HG03521 (cell line): ENCODE measurements around the gene CDC42BPA.
"Not testable (repeated sequence)": the region's sequence is repeated elsewhere in the genome, so short reads cannot be mapped to it uniquely, and the experiment has no call there.

Experiments
- ATAC-seq: cut with Tn5 transposase; IDR thresholded peaks from one replicate; pipeline ENCODE4 v1.9.1; 2021; ENCODE audit warnings: mild to moderate bottlenecking, moderate library complexity; ENCODE audit not compliant: unreplicated experiment

CDC42BPA gene

DNA sequence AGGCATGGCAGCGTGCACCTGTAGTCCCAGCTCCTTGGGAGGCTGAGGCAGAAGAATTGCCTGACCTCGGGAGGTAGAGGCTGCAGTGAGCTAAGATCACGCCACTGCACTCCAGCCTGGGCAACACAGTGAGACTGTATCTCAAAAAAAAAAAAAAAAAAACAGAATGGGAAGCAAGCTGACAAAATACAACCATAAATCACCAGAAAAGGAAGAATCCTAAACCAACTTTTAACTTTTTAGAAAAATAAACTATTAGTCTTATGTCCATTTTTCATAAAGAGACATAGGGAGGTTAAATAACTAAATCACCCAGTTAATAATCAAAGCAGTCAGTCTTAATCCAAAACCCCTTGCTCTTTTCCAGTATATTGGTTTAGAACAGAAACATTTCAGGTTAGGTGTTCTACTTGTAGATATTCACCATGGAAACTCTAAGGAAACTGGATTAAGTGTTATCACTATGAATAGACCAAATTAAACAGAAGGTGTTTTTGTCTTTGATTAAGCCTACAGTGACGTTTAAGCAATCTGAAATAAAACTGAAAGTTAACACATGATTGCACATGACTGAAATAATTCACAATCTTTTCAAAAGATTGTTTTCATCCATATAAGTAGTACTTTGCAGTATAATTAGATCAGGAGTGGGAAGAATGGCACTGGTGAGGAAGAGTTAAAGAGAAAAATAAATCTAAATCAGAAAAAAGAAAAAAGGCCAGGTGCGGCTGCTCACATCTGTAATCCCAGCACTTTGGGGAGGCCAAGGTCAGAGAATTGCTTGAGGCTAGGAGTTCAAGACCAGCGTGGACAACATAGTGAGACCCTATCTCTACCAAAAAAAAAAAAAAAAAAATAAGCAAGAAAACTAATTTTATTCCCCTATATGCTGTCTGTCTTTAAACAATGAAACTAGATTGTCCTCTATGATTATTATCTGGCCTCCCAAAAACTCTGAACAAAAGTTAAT, 9.6 kb downstream of the CDC42BPA start:
- no peak for ATAC-seq

DNA sequence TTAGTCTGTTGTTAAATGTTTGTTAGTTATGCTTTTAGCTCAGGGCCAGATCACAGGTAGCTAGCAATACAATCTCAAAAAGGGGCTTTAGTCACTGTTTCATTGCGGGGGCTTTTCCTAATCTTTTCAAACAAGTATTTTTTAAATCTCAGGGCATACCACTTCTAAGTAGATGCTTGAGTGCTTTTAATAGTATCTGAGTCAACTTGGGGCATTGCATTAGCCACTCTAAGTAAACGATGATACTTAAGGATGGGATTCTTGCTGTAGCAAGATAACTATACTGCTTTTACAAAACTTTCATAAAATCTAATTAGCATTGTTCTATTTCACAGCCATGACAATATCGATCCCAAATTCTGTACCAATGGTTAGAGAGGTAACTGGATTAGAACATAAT, 11.6 kb downstream of the CDC42BPA start:
- no peak for ATAC-seq

DNA sequence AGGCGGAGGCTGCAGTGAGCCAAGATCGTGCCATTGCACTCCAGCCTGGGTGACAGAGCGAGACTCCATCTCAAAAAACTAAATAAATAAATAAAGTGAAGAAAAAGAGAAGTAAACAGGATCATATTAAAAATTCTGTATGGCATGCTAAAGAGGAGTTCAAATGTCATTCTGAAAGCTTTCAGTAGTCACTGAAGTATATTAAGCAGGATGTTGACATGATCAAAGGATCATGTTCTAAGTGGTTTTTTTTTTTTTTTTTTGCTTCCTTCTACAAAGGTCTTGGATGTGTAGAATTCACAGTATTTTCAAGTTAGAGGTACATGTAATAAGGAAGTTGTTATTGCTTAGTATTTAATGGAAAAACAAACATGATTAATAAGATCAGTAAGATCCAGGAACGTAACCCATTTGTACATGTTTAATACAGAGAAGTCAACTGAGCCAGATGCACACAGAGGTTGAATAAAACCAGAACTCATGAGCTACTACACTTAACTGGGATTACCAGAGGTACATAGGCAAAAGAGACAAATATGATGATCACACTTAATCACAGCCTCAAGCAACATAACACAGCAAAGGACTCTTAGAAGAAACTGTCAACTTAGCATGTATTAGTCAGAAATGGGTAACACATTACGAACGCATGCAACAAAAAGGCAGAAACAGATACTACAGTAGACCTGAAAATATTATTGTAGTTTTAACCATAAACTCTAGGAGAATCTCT, 12.2 kb downstream of the CDC42BPA start:
- no peak for ATAC-seq

DNA sequence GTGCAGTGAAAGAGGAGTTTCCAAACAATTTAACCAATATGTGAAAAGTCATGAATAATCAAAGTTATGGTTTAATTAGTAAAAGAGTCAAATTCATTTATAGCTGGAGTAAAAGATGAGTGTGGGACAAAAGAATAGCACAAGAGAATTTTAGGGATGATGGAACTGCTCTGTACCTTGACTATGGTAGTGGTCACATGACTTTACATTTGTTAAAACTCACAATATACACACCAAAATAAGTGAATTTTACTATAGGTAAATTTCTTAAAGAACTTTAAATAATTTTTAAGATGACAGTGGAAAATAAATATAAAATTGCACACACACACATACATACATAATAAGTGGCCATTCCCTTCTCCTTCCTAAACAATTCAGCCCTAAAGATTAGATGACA, 13.6 kb downstream of the CDC42BPA start:
- ATAC-seq, result no peak

DNA sequence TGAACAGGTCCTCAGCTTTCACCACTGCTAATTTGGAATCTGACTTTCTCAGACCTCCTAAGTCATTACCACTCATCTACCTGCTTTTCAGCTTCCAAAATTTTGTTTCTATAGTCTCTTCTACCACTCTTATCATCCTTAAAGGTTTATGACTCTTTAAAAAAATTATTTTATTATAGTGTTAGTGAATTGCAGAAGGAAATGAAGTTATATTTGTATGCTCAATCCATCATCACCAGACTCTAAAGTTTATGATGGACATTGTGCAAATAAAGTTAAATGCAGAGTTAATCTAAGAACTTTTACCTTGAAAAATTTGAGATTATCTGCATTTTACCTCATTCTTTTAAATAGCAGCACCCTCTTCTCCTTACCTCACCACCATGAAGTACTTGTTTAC, 14.6 kb downstream of the CDC42BPA start:
- ATAC-seq, result no peak

DNA sequence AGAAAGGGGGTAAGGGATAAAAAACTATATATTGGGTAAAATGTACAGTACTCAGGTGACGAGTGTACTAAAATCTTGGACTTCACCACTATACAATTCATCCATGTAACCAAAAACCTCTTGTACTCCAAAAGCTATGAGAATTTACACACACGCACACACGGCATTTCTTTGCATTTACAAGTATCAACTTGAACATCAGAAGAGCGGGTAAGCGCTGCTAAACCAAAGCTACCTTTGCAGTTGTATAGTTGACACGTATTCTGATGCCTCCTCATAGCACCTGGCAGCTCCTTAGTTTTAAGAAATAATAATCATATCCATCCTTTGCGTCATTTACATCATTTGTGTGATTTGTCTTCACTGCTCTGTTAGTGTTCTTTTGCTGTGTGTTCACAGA, 17.6 kb downstream of the CDC42BPA start:
- no peak for ATAC-seq

DNA sequence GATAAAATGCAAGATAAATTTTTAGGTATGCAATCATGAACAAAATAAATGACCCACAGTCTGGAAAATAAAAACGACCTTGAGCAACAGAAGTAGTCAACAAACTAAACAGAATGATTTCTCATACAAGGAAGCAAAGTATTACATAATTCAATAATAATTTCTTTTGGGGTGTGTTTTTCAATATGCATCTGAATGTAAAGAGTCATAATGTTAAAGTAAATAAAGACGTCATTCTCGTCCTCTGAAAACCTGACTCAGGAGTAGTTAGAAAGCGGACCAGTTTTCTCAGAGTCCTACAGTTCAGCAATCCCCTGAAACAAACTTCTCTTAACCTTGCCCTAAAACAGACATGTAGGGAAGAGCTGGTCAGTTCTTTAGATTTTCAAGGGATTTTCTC, 18.6 kb downstream of the CDC42BPA start:
- ATAC-seq, result no peak

DNA sequence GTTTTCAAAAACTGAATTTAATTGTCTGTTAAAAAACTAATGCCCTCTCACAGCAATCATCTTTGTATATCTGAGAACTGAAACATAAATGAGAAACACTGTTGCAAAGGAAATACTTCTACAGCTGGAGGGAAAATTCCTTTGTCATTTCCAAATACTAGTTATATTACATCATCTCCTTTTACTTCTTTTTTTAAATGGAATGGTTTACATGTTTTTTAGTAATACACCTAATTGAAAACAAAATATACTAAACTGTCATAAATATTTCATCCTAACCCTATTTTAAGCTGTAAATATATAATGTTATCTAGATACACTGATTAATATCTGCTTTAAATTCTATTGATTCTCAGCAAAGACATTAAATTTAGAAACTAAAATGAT, 19.1 kb downstream of the CDC42BPA start:
- ATAC-seq, result no peak

DNA sequence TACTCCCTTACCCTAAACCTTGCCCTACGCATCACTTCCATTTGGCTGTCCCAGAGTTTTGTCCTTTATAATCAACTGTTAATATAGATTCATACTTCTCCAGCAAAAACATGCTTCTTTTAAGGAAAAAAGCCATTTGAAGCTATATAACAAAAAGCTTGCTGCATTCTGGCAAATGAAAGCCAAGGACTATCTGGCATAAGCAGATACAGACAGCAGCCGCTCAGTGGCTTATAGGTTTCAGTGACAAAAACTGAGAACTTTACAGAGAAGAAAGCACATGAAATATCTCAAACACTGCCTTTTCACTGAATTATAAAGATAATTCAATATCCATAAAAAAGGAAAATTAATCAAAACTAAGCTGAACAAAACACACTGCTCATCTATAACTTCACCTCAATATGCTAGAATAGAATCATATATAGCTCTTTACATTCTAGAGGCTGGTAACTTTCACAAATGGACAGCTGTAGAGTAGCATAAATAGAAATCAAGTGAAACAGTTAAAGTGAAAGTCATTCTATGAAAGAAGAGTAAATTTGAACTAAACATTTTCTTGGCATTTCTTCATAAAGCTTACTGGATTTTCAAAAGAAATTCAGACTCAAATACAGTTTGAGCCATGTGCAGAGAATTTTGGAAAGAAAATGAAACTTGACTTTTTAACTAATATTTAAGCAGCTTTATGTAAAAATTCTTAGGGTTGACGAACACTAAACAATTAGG, 19.6 kb downstream of the CDC42BPA start:
- ATAC-seq, result no peak

DNA sequence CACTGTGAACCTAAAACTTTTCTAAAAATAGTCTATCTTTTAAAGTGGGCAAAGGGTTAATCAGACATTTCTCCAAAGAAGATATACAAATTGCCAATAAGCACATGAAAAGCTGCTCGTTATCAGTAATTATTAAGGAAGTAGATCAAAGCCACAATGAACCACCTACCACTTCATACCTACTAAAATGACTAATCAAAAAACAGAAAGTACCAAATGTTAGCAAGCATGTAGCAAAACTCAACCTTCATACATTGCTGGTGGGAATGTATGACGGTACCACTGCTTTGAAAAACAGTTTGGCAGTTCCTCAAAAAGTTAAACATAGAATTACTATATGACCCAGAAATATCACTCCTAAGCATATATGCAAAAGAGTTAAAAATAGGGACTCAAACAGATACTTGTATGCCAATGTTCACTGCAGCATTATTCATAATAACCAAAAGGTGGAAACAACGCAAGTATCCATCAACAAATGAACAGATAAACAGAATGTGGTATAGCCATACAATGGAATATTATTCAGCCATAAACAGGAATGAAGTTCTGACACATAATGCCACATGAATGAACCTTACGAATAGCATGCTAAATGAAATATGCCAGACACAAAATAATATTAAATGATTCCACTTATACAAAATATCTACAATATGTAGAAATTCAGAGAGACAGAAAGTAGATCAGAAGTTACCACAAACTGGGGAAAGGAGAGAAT, 21.1 kb downstream of the CDC42BPA start:
- ATAC-seq, result no peak

DNA sequence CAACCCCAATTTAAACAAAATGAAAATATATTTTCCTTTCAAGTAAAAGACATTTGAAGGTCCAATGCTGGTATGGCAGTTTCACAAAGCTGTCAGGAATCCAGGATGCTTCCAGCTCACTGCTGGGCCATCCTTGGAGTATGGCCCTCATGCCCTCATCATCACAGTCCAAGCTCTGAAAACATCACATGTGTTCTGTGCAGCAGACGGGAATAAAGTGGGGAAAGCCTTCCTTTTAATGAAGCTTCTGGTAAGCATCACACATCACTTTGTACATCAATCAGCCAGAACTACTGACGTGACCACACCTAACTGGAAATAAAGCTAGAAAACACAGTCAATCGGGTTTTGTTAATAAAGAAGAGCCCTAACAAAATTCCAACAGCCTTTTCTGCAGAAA, 22.7 kb downstream of the CDC42BPA start:
- no peak for ATAC-seq

DNA sequence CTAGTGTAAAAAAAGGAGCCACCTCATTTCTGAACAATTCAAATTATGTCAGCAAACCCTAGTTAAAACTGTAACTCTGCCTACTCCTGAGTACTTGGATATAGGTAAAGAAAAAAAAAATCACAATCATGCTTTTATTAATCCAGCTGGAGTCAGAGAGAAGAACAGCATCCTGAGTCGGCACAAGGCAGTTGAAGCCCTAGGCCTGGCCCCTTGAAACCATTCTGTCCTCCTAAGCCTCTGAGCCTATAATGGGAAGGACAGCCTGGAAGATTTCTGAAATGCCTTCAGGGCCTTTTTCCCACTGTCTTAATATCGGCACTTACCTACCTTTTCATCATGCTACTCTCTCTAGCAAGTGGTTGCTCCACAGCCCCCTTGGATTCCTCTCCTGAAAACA, 32.5 kb downstream of the CDC42BPA start:
- no peak for ATAC-seq

DNA sequence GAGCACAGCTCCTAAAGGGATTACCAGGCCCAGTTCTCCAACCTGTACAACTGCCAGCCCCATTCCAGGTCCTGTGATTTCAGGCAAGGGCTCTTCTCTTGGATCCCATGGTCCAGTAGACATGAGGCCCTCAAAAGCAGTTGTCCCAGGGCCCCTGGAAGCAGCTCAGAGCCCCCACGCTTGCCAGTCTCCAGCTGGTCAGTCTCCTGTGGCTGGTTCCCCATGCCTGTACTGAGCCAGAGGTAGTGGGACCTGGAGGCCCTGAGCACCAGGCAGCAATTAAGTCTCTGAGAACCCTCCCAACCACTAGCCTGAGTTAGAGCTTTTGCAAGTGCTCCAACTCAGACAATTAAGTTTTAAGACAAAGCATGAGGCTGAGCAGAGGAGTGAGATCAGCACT, 36.9 kb downstream of the CDC42BPA start:
- ATAC-seq, result no peak

DNA sequence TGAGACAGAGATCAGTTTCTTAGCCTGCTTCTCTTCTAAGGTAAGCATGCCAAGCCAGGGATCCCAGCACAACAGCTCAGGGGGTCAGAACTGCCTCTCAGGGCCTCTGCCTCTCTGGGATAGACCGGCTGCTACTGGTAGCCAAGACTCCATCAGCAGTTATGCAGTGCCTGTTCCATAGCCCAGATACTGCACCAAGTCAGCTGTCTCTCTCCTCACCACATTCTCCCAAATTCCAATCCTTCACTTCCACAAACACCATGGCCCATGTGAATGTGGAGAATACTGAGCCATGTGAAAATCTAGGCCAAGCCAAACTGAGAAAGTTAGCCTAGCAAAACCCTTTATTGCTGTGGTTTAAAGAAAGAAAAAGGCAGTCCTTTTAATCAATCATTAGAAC, 37.5 kb downstream of the CDC42BPA start:
- ATAC-seq, result no peak

DNA sequence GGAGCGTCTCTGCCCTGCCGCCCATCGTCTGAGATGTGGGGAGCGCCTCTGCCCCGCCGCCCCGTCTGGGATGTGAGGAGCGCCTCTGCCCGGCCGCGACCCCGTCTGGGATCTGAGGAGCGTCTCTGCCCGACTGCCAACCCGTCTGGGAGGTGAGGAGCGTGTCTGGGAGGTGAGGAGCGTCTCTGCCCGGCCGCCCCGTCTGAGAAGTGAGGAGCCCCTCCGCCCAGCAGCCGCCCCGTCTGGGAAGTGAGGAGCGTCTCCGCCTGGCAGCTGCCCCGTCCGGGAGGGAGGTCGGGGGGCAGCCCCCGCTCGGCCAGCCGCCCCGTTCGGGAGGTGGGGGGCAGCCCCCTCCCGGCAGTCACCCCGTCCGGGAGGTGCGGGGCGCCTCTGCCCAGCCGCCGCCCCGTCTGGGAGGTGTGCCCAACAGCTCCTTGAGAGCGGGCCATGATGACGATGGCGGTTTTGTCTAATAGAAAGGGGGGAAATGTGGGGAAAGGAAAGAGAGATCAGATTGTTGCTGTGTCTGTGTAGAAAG, 42.1 kb downstream of the CDC42BPA start:
- ATAC-seq, result not testable (repeated sequence)

DNA sequence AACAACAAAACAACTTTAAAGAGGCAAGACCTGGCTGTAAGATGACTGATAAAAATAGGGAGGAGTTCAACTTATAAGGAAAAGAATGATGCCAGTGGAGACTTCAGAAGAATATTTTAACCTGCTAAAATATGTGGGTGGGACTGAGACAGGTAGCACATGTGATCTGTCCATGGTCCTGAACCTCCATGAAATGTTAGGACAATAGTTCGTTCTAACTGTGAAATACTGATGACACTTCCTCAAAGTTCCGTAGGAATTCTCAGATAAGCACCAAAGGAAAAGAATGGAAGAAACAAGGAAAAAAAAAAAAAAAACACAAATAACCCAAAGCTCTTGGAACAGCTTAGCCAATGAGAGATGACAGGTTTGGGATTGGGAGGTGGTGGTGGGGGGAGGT, 44.7 kb downstream of the CDC42BPA start:
- ATAC-seq, result no peak

DNA sequence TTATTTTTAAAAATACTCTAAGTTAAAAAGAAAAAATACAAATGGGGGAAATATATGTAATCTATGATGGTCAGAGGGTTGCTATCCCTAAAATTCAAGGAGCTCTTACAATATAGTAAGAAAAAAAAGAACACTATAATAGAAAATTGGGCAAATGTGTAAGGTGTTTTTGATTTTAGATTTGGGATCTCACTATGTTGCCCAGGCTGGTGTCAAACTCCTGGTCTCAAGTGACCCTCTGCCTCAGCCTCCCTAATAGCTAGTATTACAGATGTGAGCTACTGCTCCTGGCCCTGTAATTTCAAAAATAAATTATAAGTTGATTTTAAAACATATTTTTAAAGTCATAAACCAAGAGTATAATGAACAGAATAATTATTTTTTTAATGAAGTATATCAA, 45.9 kb downstream of the CDC42BPA start:
- ATAC-seq, result no peak

DNA sequence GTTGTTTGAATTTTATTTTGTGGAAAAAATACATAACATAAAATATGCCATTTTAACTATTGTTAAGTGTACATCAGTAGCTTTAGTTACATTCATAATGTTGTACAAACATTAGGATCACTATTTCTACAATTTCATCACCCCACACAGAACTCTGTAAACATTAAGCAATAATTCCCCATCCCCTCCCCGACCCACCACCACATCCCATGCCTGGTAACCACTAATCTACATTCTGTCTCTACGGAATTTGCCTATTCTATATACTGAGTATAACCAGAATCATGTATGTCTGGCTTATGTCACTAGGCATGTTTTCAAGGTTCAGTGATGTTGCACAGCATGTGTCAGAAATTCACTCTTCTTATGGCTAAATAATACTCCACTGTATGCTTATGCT, 47.7 kb downstream of the CDC42BPA start:
- no peak for ATAC-seq

DNA sequence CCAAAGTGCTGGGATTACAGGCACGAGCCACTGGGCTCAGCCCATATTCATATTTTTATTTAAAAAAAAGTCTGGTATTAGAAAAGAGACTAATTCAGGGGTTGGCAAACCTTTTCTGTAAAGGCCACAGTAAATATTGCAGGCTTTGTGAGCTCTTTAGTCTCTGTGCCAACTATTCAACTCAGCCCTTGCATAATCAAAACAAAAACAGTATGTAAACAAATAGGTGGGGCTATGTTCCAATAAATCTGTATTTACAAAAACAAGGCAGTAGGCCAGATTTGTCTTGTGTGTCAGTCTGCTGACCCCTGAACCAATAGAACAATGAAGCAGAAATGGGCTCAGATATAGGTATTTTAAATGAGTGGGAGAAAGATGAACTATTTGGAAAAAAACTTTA, 49.3 kb downstream of the CDC42BPA start:
- no peak for ATAC-seq

DNA sequence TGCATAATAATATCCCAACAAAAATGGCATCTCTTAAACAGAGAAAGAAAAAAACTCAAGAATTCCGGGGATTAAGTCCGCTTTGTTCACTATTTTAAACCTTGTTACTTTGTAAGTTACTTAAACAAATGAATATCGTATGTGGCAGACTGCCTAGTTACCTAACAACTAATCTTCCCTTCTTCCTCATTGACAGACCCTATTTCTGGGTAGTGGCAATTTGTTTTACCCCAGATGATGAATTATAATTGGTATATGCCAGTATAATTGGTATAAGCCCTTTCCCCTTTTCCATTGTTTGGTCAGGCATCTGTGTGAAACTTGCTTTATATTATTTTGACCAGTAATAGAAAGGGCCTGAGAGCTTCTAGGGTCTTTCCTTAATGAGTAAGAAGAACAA, 52.4 kb downstream of the CDC42BPA start:
- ATAC-seq, result no peak

DNA sequence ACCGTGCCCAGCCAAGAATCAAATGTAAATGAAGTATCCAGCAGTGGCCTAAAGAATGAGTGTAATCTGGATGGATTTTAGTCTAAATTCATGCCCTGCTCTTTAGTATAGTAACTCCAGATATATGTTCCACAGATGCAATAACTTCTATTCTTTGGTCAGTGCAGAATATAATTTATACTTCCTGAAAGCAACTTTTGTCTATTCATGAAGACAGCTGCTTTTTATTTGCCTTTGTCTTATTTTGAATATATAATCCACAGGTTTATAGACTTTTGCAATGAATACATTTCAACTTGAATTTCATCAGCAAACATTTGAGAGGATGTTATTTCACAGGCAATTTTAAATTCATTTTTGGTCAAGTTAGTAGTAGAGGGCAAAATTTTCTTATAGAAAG, 54.4 kb downstream of the CDC42BPA start:
- no peak for ATAC-seq
